Measurements from ENCODE around the gene ILF2. TPM values are rescaled to one million over a fixed set of nuclear protein-coding genes. Genes with fewer than 3 reads are reported as not detected.

ILF2 gene
- total RNA-seq, 4 donors from 2014 or later = 43.6 to 102 (median 64.7) TPM

- Histone ChIP-seq H3K27ac (replicated peaks in 1 of 4) (peak overlapping the region; percentile 87 to 97 (median 92)), H3K4me3 (peak overlapping the region; percentile 66 to 81 (median 70)), H3K27me3 (no peaks in the 10 kb centered on the region), H3K4me1 (peaks cover 10 to 19% (median 13%) of the 10 kb centered on the region in 4 donors), H3K36me3 (peaks cover 23 to 44% (median 38%) of the 10 kb centered on the region in 4 donors), H3K9me3 (no peaks in the 10 kb centered on the region)
- no peak for DNase-seq (ENCODE audit: extremely low spot score)
- intact Hi-C loops (cut with DNase I) = loop anchor here (10.0 kb wide), 1 partner anchor 84 kb away; no protein-coding TSS in a partner anchor
- no peak for TF ChIP-seq EP300 (IDR thresholded peaks at IDR 0.05)
- TF ChIP-seq POLR2A (IDR thresholded peaks at IDR 0.05; ENCODE audit: low read depth) = no peak
- TF ChIP-seq CTCF (IDR thresholded peaks at IDR 0.05) = no peak
- no peak for TF ChIP-seq POLR2AphosphoS5 (IDR thresholded peaks at IDR 0.05)
- WGBS = 32% methylated on average over 8 of the region's 8 CpGs
Observed at GRCh38 chr1:153659175-153659534, 11.6 kb downstream of the ILF2 start.

- WGBS = 4% methylated on average over 29 of the region's 53 CpGs
- intact Hi-C loops (cut with DNase I) = loop anchor here (10.0 kb wide), 1 partner anchor 84 kb away; no protein-coding TSS in a partner anchor
- H3K9me3 ChIP-seq = no peaks in the 10 kb centered on the region
- H3K4me3 ChIP-seq = peak within 1 kb of the TSS; percentile 66 to 81 (median 70)
- H3K4me1 ChIP-seq = peaks cover 10 to 19% (median 13%) of the 10 kb centered on the region in 4 donors
- H3K36me3 ChIP-seq = peaks cover 23 to 39% (median 33%) of the 10 kb centered on the region in 4 donors
- peak; percentile 98 for DNase-seq (ENCODE audit: extremely low spot score)
- no peaks in the 10 kb centered on the region for H3K27me3 ChIP-seq
- peak within 1 kb of the TSS; percentile 87 to 97 (median 92) for H3K27ac ChIP-seq (replicated peaks in 1 of 4)
- TF ChIP-seq EP300 (IDR thresholded peaks at IDR 0.05) = no peak
- peak; percentile 86 to 88 for TF ChIP-seq POLR2AphosphoS5 (IDR thresholded peaks at IDR 0.05)
- peak; percentile 5 to 39 (median 8) for TF ChIP-seq CTCF (IDR thresholded peaks at IDR 0.05)
Observed at GRCh38 chr1:153658400-153659174, 12.2 kb downstream of the ILF2 start, which contains the start of gene SNAPIN. Gene SNAPIN, plus strand, starts transcription at chr1:153658703. Its CDS starts 41 bp downstream, at chr1:153658744.

GRCh38 chr1:153655333-153655732, 15.5 kb downstream of the ILF2 start:
- intact Hi-C loops (cut with DNase I) = loop anchor here (10.0 kb wide), 1 partner anchor 81 kb away; no protein-coding TSS in a partner anchor
- no peak for DNase-seq (ENCODE audit: extremely low spot score)
- Histone ChIP-seq H3K36me3 (peaks cover 0 to 6% (median 3%) of the 10 kb centered on the region in 4 donors), H3K9me3 (no peaks in the 10 kb centered on the region), H3K27ac (replicated peaks in 1 of 4) (no peak overlapping the region), H3K4me1 (peaks cover 14 to 19% (median 15%) of the 10 kb centered on the region in 4 donors), H3K4me3 (no peak overlapping the region), H3K27me3 (no peaks in the 10 kb centered on the region)
- TF ChIP-seq POLR2A (IDR thresholded peaks at IDR 0.05; ENCODE audit: low read depth) (no peak), POLR2AphosphoS5 (IDR thresholded peaks at IDR 0.05) (no peak), CTCF (IDR thresholded peaks at IDR 0.05) (no peak), EP300 (IDR thresholded peaks at IDR 0.05) (no peak)
- WGBS = 98% methylated on average over 3 of the region's 3 CpGs

- H3K36me3 ChIP-seq = no peaks in the 10 kb centered on the region
- peaks cover 0 to 16% (median 3%) of the 10 kb centered on the region in 4 donors for H3K4me1 ChIP-seq
- no peak for DNase-seq (ENCODE audit: extremely low spot score)
- peak overlapping the region in 3 of 4 donors; percentile 8 to 46 (median 39) for H3K27ac ChIP-seq (replicated peaks in 1 of 4)
- H3K27me3 ChIP-seq = no peaks in the 10 kb centered on the region
- intact Hi-C loops (cut with DNase I) = loop anchor here (10.0 kb wide), 1 partner anchor 78 kb away; no protein-coding TSS in a partner anchor
- 55% methylated on average over 3 of the region's 3 CpGs for WGBS
- H3K9me3 ChIP-seq = no peaks in the 10 kb centered on the region
- no peak for TF ChIP-seq POLR2A (IDR thresholded peaks at IDR 0.05; ENCODE audit: low read depth)
- no peak for TF ChIP-seq POLR2AphosphoS5 (IDR thresholded peaks at IDR 0.05)
- TF ChIP-seq CTCF (IDR thresholded peaks at IDR 0.05) = no peak
- no peak for TF ChIP-seq EP300 (IDR thresholded peaks at IDR 0.05)
- no peak overlapping the region for H3K4me3 ChIP-seq
Observed at GRCh38 chr1:153652805-153653500, 17.8 kb downstream of the ILF2 start.

Data from esophagus muscularis mucosa (tissue), 4 donors.